K562 (cell line): Measurements from ENCODE around the gene CALB2. TPM values are rescaled to one million over a fixed set of nuclear protein-coding genes. Genes with fewer than 3 reads are reported as not detected.
A peak's percentile ranks its signal among the peaks of the same experiment; 100 is the strongest.

Experiments
- ATAC-seq: fragments of 200-7000 bp; cut with Tn5 transposase; 3 replicates; pipeline ENCODE4 v1.9.1; 2020; ENCODE audit warnings: moderate library complexity
- BruUV-seq: library from RNA; stranded (reverse); fragments of 400-500 nt; replicated peaks from 2 replicates; lab custom pipeline; 2021; lab: Mats Ljungman, UMichigan
- CTCF ChIA-PET: fragments of 300-600 bp; formaldehyde crosslinking; extraction: SDS; loops from one replicate; lab custom pipeline; 2021; ENCODE audit warnings: low intra/inter-chr PET ratio; lab: Yijun Ruan, JAX
- POLR2A ChIA-PET: fragments of 300-600, 350-650 bp; sonication (Branson Sonifier 250); formaldehyde crosslinking; extraction: SDS; loops from one replicate; lab custom pipeline; 2021; ENCODE audit warnings: antibody characterized with exemption, inconsistent platforms; lab: Yijun Ruan, JAX
- DNase-seq, 4 experiments: peaks; one replicate each; pipeline versions ENCODE4 v3.0.0 to v3.0.0-alpha.2; 2011 to 2018; ENCODE audit warnings: low spot score in 3 of 4, mixed read lengths in 3 of 4; ENCODE audit errors: extremely low read depth in 1 of 4
- FAIRE-seq: peaks from 2 replicates; lab custom pipeline; 2011; peaks lifted over from hg19 to GRCh38; lab: Jason Lieb, UNC
- H2AFZ ChIP-seq: 2 replicates; pipeline ENCODE4 v1.6.0; 2011; ENCODE audit warnings: low read depth, low read length, control low read depth, inconsistent platforms
- H3K27ac ChIP-seq: fragments of 200-600 bp; 3 replicates; pipeline ENCODE4 v1.8.0; 2011; ENCODE audit warnings: low read depth, mild to moderate bottlenecking, control low read depth, inconsistent platforms, low read length, moderate library complexity, mixed read lengths; ENCODE audit errors: extremely low read depth
- H3K27me3 ChIP-seq, 2 experiments: fragments of 300-600 bp in 1 of 2; 2 replicates in 1 of 2; 3 replicates in 1 of 2; pipeline versions ENCODE4 v1.6.0 to v1.8.0; 2011; ENCODE audit warnings: inconsistent platforms in 2 of 2, low read length in 2 of 2, mild to moderate bottlenecking in 1 of 2, mixed read lengths in 1 of 2, moderate library complexity in 1 of 2; ENCODE audit not compliant: control insufficient read depth in 2 of 2, insufficient read depth in 2 of 2
- H3K36me3 ChIP-seq: fragments of 300-600 bp; 3 replicates; pipeline ENCODE4 v1.8.0; 2011; ENCODE audit warnings: mild to moderate bottlenecking, low read length, inconsistent platforms; ENCODE audit not compliant: control insufficient read depth, insufficient read depth
- H3K4me1 ChIP-seq, 2 experiments: fragments of 200-600 bp in 1 of 2; replicated peaks in 1 of 2; 2 replicates in 1 of 2; 3 replicates in 1 of 2; pipeline versions ENCODE4 v1.5.1 to v1.8.0; 2011; ENCODE audit warnings: inconsistent platforms in 2 of 2, low read length in 2 of 2, mild to moderate bottlenecking in 1 of 2, mixed read lengths in 1 of 2, moderate library complexity in 1 of 2; ENCODE audit not compliant: control insufficient read depth in 2 of 2, insufficient read depth in 2 of 2
- H3K4me2 ChIP-seq: 2 replicates; pipeline ENCODE4 v1.6.1; 2011; ENCODE audit warnings: low read length, control low read depth, inconsistent platforms, mixed read lengths; ENCODE audit not compliant: insufficient read depth
- H3K4me3 ChIP-seq: fragments of 200-600 bp; sonication (generic), shearing (Covaris generic); 2 replicates; pipeline ENCODE4 v1.5.1; 2016; ENCODE audit warnings: control low read depth, inconsistent platforms
- H3K79me2 ChIP-seq: fragments of 200-600 bp; 3 replicates; pipeline ENCODE4 v1.8.0; 2011; ENCODE audit warnings: low read length, inconsistent platforms; ENCODE audit not compliant: control insufficient read depth, insufficient read depth
- H3K9ac ChIP-seq, 2 experiments: 2 replicates each; pipeline versions ENCODE4 v1.6.0 to v1.6.1; 2011; ENCODE audit warnings: low read depth in 2 of 2, low read length in 2 of 2, control low read depth in 1 of 2, inconsistent platforms in 1 of 2, mild to moderate bottlenecking in 1 of 2, mixed read lengths in 1 of 2; ENCODE audit not compliant: insufficient read depth in 1 of 2
- H3K9me1 ChIP-seq: one replicate; pipeline ENCODE4 v1.6.0; 2011; ENCODE audit warnings: inconsistent platforms, mild to moderate bottlenecking, low read length, moderate library complexity; ENCODE audit not compliant: control insufficient read depth, insufficient read depth
- H3K9me3 ChIP-seq: replicated peaks from 2 replicates; pipeline ENCODE4 v1.5.1; 2011; ENCODE audit warnings: low read depth, low read length, inconsistent platforms; ENCODE audit not compliant: control insufficient read depth, insufficient read depth
- H4K20me1 ChIP-seq: replicated peaks from 2 replicates; pipeline ENCODE4 v1.6.1; 2011; ENCODE audit warnings: low read length, inconsistent platforms, mixed read lengths; ENCODE audit not compliant: control insufficient read depth, insufficient read depth
- BCOR ChIP-seq: fragments of 450-650 bp; IDR thresholded peaks from 2 replicates; pipeline ENCODE4 v1.6.1; 2016
- BRF1 ChIP-seq: IDR thresholded peaks from 3 replicates; pipeline ENCODE4 v1.6.1; 2011; ENCODE audit warnings: borderline replicate concordance, mild to moderate bottlenecking; ENCODE audit not compliant: insufficient read length; ENCODE audit errors: extremely low read depth
- CBFB ChIP-seq: sonication (generic); formaldehyde crosslinking; IDR thresholded peaks from 2 replicates; pipeline ENCODE4 v1.4.0; 2020; ENCODE audit warnings: mild to moderate bottlenecking, missing genetic modification reagents
- CEBPG ChIP-seq, 3 experiments: fragments of 200-800 bp in 1 of 3; sonication (Bioruptor generic) in 1 of 3; sonication (generic) in 1 of 3; formaldehyde crosslinking in 1 of 3; IDR thresholded peaks in 2 of 3; conservative IDR thresholded peaks in 1 of 3; 2 replicates each; pipeline versions ENCODE4 v1.6.1 to v1.8.0; 2016 to 2022; ENCODE audit warnings: missing compliant biosample characterization in 2 of 3, missing genetic modification characterization in 2 of 3, mild to moderate bottlenecking in 1 of 3, missing genetic modification reagents in 1 of 3
- SREBF1 ChIP-seq: fragments of 150-350 bp; IDR thresholded peaks from 2 replicates; pipeline ENCODE4 v1.6.1; 2014; ENCODE audit warnings: antibody characterized with exemption, low read depth, low read length, borderline replicate concordance
- STAG1 ChIP-seq: sonication (generic); formaldehyde crosslinking; IDR thresholded peaks from 2 replicates; pipeline ENCODE4 v1.5.0; 2020; ENCODE audit warnings: missing genetic modification reagents, borderline replicate concordance
- TEAD2 ChIP-seq: fragments of 450-650 bp; IDR thresholded peaks from 2 replicates; pipeline ENCODE4 v1.6.1; 2016; ENCODE audit warnings: missing genetic modification characterization, control low read depth, missing compliant biosample characterization
- WGBS: fragments of 100-300 bp; shearing (Covaris generic); methylation state at CpG from one replicate; pipeline ENCODE4 v1.1.6; 2016; ENCODE audit warnings: low coverage, mixed read lengths; ENCODE audit not compliant: insufficient coverage; ENCODE audit errors: missing lambda C conversion rate; 5-methylcytosine and 5-hydroxymethylcytosine counted together
- in situ Hi-C: fragments of 300-500 bp; cut with MboI; formaldehyde crosslinking; loops from 4 replicates; pipeline ENCODE4 v1.15.0; 2018; ENCODE audit warnings: inconsistent platforms, mixed read lengths
- intact Hi-C: fragments of 100-400 bp; cut with micrococcal nuclease; formaldehyde crosslinking; loops from 2 replicates; pipeline ENCODE4 v1.14.2; 2022
- polyA plus RNA-seq, 8 experiments: library from polyadenylated mRNA; depleted of rRNA in 4 of 8; stranded (reverse) in 5 of 8; unstranded in 3 of 8; fragments of >200 nt; fragmentation: Nextera tagmentation in 2 of 8; fragmentation: Illumina TruSeq in 1 of 8; extraction: Ambion mirVana in 2 of 8; extraction: Trizol in 1 of 8; gene quantifications; 2 replicates each; pipeline versions ENCODE4 v1.2.1 to v1.2.3, GENCODE V29; 2011 to 2014; ENCODE audit warnings: inconsistent platforms in 1 of 8, missing spikeins in 1 of 8
- total RNA-seq, 7 experiments: library from RNA; depleted of rRNA in 6 of 7; stranded (reverse); fragments of >200 nt in 6 of 7; fragmentation: Illumina TruSeq in 2 of 7; extraction: Trizol in 2 of 7; gene quantifications; 2 replicates each; pipeline versions ENCODE4 v1.2.1 to v1.2.3, GENCODE V29; 2011 to 2021; ENCODE audit warnings: low replicate concordance in 1 of 7
- TF ChIP-seq, protein P1 (sequence below): fragments of 450-650 bp; formaldehyde crosslinking; IDR thresholded peaks from 2 replicates; pipeline ENCODE4 v1.4.0; 2022; ENCODE audit warnings: missing genetic modification characterization

The CALB2 gene
- total and polyA plus RNA-seq, 9 of the 15 experiments (the other 6 are each of a cell fraction or from before 2014, with no cell fraction given) = not detected

GRCh38 chr16:71368958-71369357, 10.4 kb downstream of the CALB2 start:
- Histone ChIP-seq H3K9me3 (no peaks in the 10 kb centered on the region), H3K27ac (no peak overlapping the region), H3K9me1 (no peaks in the 10 kb centered on the region), H3K4me2 (no peak overlapping the region; the same call in 1 of the 2 replicates), H2AFZ (no peak overlapping the region), H4K20me1 (peaks cover 4% of the 10 kb centered on the region; the same call in 1 of the 2 replicates), H3K79me2 (no peaks in the 10 kb centered on the region), H3K4me3 (no peak overlapping the region), H3K4me1 (no peaks in the 10 kb centered on the region), H3K9ac (no peak overlapping the region), H3K27me3 (peaks cover 12 to 39% of the 10 kb centered on the region in 2 experiments; a peak in 4 of 5 replicates), H3K36me3 (no peaks in the 10 kb centered on the region)
- TF ChIP-seq BCOR (0 out of 2 replicates have a peak, but pooled peaks have one; percentile 56), BRF1 (no peak)
- ChIA-PET POLR2A (no interaction called here), CTCF (no interaction called here)
- FAIRE-seq = no peak
- BruUV-seq = no TSS peak
- DNase-seq = no peak
- ATAC-seq = no peak
- intact Hi-C loops = no loop called here
- WGBS = 8% methylated on average over 8 of the region's 10 CpGs
- in situ Hi-C loops = no loop called here

- ChIA-PET CTCF (no interaction called here), POLR2A (no interaction called here)
- Histone ChIP-seq H3K9ac (no peak overlapping the region), H3K27me3 (peaks cover 11 to 33% of the 10 kb centered on the region in 2 experiments; a peak in 4 of 5 replicates), H2AFZ (no peak overlapping the region), H3K36me3 (no peaks in the 10 kb centered on the region), H3K4me3 (no peak overlapping the region), H3K9me3 (no peaks in the 10 kb centered on the region), H3K4me1 (no peaks in the 10 kb centered on the region), H4K20me1 (peaks cover 4% of the 10 kb centered on the region; the same call in 1 of the 2 replicates), H3K4me2 (peak overlapping the region; percentile 6; the same call in 1 of the 2 replicates), H3K79me2 (no peaks in the 10 kb centered on the region), H3K27ac (no peak overlapping the region), H3K9me1 (no peaks in the 10 kb centered on the region)
- ATAC-seq (peak; percentile 16), DNase-seq (no peak), FAIRE-seq (no peak)
- WGBS = 4% methylated on average over 11 of the region's 11 CpGs
- intact Hi-C loops = no loop called here
- in situ Hi-C loops = no loop called here
- no TSS peak for BruUV-seq
- TF ChIP-seq, protein P1, sequence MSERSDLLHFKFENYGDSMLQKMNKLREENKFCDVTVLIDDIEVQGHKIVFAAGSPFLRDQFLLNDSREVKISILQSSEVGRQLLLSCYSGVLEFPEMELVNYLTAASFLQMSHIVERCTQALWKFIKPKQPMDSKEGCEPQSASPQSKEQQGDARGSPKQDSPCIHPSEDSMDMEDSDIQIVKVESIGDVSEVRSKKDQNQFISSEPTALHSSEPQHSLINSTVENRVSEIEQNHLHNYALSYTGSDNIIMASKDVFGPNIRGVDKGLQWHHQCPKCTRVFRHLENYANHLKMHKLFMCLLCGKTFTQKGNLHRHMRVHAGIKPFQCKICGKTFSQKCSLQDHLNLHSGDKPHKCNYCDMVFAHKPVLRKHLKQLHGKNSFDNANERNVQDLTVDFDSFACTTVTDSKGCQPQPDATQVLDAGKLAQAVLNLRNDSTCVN (CRISPR knock-in tag) = no peak
- TF ChIP-seq STAG1 (CRISPR knock-in tag) (0 out of 2 replicates have a peak, but pooled peaks have one; percentile 9), TEAD2 (tag) (no peak), CBFB (no peak), CEBPG (CRISPR knock-in tag; IDR thresholded peaks at IDR 0.05) (no peak), CEBPG (tag; conservative IDR thresholded peaks at IDR 0.05 in 1 of 2, IDR thresholded peaks at IDR 0.05 in 1 of 2) (no peak), SREBF1 (no peak)
Observed at GRCh38 chr16:71369494-71369893, 11.0 kb downstream of the CALB2 start.
